IMR-90 (cell line): ENCODE data around the gene CISTR.

Experiments used
- CTCF ChIP-seq: conservative IDR thresholded peaks from 2 replicates; pipeline ENCODE4 v1.5.1; 2012; ENCODE audit warnings: mild to moderate bottlenecking, low read depth, low read length, improper control_type of control experiment
- POLR2A ChIP-seq: IDR thresholded peaks from 2 replicates; pipeline ENCODE4 v1.6.1; 2012; ENCODE audit warnings: mild to moderate bottlenecking, low read depth, low read length
- RFX5 ChIP-seq: IDR thresholded peaks from 2 replicates; pipeline ENCODE4 v1.8.0; 2012; ENCODE audit warnings: low read depth, mild to moderate bottlenecking, low read length, moderate library complexity

- TF ChIP-seq POLR2A (no peak), CTCF (no peak), RFX5 (no peak)
Measured at GRCh38 chr12:53706080-53706479, 45.7 kb downstream of the CISTR start.
